Fibroblast of skin of right quadriceps (primary cell): ENCODE data around the gene SSTR3.

ENCODE experiments used
- DNase-seq: peaks from one replicate; pipeline ENCODE4 v3.0.0-alpha.2; 2013

Gene SSTR3

DNA sequence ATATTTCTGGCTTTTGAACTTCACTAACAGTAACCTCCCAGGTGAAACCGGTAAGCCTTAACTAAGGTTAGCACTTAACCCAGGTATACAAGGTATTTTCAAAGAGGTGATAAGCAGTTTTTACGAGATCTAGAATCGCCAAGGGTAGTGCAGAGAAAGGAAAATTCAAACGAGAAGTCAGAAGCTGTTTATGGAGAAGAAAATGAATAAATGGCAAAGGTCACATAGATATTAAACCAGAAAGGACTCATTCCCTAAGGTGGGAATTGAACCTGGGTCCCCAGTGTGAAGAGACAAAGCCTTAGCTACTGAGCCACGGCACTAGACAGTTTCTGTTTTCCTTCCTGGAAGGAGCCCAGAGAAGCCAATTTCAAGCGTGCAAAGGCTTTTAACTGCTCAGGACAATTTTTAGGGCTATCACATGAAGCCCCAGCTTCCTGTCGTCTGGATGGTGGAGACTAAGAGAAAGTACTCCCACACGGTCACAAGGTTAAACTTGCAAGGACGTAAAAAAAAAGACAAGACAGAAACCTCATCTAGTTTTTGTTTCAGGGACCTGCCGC lies 18.6 kb downstream of the SSTR3 start:
- DNase-seq: peak; percentile 44

DNA sequence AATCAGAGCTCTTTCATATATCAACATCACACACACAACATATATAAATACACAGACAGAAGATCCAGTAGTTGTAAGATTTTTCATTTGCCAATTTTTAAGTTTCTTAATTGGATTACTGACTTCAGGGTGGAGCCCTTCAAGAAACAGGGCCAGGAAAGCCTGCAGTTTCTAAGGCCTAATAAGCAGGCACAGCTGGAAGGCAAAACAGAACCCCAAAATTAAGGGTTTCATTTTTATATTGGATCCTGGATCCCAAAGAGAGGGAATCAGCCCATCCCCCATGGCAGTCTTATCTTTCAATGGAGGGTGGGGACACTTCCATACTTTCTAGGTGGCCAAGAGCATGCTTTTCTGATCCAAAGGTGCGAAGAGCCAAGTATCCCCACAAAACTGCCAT lies 19.5 kb downstream of the SSTR3 start:
- DNase-seq: no peak

DNA sequence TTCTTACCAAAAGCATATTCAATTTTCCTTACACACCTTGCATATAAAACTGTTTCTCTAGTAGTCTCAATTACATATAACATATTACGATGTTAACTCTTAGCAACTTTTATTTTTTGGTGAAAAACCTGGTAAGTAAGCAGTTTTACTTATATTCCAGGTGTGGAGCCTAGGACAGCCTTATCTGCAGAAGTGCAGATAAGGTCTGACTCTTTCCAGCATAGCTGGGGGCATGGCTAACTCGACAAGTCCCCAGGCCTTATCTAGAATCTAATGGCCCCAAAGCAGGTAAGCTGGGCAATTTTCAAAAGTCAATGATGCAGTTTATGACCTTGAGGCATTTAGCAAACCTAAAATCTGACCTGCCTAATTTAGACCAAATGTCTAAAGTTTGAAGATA lies 20.1 kb downstream of the SSTR3 start:
- no peak for DNase-seq

DNA sequence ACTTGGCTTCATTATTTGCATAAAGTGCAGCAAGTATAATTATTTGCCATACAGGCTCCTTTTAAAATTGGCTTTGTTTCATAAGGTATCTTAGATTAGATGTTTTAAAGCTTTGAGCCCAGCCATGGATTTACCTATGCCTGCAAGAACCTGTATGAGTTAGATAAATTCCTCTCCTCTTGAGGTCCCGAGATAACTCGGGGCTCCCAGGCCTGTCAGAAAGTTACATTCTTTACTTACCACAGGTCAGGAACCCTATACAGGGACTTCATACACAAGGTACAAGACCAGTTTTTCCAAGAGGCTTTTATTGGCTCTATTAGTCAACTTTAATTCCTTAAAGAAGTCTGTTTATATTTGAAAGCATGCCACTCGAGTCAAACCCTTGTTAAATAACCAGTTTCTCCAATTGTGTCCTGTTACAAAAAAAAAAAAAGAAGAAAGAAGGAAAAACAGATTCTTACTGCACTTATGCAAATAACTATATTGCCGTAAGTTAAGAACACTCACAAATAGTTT lies 22.0 kb downstream of the SSTR3 start:
- no peak for DNase-seq

DNA sequence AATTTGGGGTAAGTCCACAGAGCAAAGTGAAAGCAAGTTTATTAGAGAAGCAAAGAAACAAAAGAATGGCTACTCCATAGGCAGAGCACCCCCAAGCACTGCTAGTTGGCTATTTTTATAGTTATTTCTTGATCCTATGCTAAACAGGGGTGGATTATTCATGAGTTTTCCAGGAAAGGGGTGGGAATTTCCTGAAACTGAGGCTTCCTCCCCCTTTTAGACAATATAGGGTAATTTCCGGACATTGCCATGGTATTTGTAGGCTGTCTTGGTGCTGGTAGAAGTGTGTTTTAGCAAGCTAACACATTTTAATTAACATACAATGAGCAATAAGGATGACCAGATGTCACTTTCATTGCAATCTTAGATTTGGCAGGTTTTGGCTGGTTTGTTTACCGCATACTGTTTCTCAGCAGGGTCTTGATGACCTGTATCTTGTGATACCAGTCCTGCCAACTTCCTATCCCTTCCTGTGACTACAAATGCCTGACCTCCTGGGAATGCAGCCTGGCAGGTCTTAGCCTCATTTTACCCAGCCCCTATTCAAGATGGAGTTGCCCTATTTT lies 23.3 kb downstream of the SSTR3 start:
- peak; percentile 73 for DNase-seq

DNA sequence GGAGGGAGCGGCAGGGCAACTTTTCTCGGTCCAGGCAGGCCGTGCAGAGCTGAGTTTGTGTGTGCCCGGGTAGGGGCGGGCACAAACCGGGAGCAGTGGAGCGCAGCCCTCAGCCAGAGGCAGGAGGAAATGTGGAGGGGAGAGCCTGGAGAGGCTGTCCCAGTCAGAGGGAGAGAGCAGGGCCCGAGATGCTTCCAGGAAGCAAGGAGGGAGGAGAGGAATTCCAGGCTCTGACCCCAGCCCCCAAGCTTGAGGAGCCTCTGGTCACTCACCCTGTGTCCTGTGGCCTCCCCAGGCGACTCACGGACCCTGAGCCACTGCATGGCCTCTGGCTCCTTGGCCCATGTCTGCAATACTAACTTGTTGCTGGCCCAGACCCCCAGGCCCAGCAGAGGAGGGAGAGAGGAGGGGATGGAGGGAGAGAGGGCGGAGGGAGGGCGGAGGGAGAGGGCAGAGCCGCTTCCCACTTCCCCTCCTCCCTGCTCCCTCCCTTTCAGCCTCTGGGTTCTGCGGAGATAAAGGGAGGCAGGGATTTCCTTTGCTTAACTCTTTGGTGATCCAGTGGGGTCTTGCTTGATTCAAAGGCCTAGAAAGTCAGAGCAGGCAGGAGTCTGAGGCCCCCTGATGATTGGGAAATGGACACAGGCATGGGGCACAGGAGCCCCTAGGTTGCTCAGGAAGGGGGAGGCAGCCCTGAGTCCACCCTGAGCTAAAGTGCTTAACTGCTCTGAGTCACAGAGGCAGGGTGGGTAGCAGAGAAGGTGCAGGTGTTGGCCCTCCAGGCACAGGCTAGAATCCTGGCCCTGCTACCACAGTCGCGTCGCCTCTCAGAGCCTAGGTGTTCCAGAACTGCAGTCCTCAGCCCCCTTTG lies 24.2 kb downstream of the SSTR3 start, which contains the start of gene C1QTNF6:
TSS of gene C1QTNF6 (minus strand) at position 357 of the 871 bp plus-strand sequence. CDS start at position 323, 34 bp downstream.
- DNase-seq: peak; percentile 72

DNA sequence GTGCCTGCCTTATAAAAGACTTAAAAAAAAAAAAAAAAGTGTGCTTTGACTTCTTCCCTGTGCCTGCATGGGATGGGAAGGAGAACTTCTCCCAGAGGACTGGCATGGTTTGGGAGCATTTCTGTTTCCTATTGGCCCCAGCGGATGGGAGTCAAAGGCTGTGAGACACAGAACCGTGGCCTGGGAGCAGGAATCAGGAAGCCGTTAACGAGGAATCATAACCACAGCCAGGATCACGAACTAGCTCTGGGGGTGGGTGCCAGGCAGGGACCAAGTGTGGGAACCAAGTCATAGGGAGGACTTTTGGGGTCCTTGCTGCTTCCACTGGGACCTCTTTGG lies 24.8 kb downstream of the SSTR3 start:
- peak; percentile 63 for DNase-seq

DNA sequence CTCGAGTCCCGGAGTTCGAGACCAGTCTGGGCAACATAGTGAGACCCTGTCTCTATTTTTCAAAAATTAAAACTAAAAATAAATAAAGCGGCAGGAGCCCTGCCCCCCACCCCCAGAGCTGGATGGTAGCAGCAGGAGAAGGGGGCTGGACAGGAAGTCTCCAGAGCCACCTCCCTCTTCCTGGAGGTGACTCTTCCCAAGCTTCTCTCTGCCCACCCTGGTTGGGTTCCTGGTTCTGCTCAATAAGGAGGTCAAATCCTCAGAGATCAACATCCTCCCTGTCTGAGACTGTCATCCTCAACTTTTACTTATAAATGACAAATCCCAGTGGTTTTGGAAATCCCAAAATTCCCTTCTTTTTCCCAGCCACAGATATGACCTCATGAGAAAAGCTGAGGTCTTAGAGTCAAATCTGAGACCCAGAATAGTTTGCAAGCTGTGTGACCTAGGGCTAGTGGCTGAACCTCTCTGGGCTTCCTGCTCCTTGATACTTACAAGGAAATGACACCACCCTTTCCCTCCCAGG lies 25.2 kb downstream of the SSTR3 start:
- peak; percentile 39 for DNase-seq

DNA sequence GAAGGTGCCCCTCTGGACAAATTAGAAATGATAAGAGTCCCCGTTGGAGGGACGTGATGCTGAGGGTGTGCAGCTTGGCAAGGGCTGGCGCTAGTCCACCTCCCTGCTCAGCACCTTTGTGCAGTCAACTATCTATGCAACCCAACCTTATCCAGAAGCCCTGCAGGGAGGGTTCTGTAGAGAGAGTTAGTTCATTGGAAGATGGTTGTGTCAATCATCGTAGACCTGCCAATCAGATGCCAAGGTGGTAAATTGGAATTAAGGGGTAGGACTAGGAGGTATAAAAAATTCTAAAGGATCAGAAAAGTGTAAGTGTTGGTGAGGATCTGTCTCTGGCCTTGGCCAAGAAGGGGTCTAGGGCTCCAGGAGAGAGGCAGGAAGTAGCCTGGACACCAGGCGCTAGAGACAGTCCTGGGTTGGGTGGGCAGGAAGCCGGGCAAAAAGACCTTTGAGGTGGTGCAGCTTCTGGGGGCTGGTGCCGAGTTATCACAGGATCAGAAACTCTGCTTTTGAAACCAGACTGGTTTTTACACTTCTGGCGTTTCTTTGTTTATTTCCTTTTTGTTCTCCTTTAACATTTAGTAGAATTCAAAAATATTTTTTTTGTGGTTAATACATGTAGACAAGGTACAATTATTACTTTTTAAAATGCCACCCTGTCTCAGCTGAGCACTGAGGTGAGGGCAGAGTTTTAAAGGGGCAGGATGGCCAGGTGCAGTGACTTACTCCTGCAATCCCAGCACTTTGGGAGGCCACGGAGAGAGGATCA lies 25.9 kb downstream of the SSTR3 start:
- DNase-seq: peak; percentile 86

DNA sequence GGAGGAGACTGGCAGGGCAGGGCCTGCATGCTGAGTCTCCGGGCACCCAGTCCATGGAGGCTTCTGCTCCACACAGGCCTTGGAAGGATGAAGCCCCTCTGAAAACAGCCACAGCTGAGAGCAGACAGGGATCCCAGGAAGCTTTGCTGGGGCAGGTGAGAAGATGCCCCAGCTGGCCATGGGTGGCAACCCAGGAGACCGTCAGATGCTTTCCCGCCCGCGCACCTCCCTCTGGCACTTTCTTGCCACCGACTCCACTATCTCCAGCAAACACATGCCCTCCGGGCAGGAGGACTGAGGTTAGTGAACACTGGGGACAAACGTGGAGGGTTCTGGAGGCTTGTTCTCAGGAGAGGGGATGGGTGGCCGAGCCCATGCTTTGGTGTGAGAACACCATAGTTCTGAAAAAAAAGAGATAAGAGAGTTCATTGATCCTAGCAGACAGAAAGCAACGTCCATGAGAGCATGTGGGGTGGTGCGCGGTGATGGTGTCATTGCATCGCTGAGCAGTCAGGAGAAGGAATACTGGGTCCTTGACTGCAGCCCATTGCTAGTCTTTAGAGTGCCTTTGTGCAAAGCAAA lies 26.5 kb downstream of the SSTR3 start:
- no peak for DNase-seq

DNA sequence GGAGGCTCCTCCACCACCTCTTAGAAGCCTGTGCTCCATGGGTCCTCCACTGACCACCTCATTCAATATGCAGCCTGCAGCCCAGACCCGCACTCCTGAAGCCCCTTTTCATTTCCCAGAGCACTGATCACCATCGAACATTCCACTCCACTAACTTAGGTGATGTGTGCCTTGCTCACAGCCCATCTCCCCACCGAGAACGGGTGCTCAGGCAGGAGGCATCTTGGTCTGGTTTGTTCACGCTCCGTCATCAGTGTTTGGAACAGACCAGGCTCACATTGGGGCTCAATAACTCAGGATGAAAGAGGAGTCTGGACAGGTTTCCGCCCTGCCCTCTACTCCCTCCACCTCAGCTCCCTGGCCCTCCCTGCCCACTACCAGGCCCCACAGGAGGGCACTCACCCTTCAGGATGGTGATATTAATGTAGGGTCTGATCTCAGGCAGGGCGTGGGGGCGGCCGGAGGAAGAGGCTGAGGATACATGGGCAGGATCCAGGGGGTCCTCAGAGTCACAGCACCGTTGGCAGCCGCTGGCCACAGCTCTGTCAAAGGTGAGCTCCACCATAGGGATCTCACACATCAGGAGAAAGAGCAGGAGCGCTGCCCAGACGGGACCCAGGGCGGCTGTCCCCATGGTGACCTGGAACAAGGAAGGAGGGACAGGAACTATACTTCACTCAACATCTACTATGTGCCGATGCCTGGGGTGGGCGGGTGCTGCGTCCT lies 27.3 kb downstream of the SSTR3 start:
- no peak for DNase-seq

DNA sequence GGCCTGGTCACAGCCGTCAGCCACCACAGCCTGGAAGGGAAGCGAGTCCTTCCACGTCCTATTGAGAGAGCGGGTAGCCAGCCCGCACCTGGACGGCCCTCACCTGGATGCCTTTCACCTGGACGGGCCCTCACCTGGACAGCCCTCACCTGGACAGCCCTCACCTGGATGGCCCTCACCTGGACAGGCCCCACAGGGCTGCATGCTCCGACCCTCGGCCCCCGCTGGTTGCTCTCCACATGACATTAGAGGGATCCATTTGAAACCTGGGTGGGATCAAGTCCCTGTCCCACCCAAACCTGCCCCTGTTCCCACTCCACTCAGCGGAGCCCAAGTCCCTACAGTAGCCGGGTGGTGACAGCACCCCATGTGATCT lies 27.9 kb downstream of the SSTR3 start:
- DNase-seq: no peak

DNA sequence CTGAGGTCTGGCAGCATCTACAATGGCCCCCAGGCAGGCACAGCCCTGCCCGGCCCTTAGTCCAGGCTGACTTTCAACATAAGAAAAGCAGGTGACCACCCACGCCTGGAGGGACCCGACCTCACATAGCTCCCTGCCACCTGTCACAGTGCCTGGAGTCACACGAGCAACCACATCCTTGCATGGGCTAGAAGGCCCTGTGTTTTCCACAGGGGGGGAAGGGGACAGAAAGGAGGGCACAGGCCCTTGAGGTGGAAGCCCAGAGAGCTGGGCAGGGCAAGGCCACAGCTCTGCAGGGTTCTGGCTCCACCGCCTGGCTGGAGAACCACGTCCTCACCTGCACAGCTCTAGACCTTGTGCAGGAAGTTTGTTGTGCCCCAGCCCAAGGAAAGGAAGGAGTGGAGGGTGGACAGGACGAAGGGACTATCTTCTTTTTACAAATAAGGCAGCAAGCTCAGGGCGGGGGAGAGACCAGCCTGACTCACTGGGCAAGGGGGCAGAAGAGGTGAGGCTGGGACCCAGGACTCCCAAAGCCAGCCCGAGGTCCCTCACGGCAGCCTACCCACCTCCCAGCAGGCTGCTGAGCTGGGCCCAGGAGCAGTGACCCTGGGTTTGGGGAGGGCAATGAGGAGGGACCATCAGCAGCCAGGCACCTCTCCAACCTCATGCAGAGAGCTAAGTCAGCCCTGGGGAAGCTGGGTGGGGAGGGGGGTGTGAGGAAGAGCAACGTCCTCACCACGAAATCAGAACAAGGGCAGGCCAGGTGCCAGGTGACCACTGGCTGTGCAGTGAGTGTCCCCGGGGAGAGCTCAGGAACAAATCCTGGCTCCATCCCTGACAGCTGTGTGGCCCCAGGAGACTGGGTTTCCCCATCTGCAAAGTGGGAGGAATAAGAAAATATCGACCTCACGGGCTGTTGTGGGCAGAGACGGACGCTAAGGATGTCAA lies 28.6 kb downstream of the SSTR3 start:
- no peak for DNase-seq

DNA sequence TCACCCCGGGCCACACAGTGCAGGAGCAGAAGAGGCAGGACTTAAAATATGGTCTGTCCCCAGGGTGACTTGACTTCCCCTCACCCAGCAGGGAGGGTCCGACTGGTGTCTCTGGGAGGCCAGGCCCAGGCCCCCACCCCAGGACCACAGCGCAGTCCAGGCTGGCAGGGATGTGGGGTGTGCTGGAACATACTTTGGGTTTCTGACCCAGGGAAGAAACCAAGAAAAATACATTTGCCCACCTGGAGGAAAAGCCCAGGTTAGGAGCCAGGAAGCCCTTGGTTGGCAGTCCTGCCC lies 29.4 kb downstream of the SSTR3 start:
- no peak for DNase-seq

DNA sequence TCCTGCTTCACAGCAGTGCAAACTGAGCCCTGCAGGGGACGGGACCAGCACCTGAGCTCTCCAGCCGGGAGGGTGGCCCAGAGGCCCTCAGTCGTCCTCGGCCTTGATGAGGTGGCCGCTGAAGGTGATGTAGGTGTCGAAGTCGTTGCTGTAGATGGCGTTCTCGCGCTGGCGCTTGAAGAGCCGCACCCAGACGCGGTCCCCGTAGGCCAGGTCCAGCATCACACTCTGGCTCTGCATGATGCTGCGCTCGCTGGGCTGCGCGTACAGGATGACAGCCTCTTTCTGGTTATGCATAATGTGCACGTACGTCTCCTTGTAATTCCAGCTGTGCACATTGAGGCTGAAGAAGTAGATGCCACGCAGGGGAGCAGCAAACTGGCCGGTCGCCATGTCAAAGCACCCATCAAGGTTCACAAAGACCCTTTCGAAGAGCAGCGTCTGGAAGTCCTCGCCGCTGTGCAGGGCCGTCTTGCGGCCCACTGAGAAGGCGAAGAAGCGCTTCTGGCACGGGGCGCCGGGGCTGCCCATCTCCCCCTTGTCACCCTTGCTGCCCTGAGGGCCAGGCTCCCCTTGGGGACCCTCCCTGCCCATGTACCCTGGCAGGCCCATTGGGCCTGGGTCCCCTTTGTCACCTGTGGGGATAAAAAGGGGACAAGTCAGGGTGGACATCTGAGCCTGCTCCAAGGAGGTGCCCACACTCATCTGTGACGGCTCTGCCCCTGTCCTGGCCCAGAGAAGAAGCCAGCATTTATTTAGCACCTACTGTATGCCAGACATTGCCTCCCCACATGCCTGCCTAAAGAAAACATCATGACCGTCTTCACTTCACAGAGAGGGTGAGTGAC lies 30.0 kb downstream of the SSTR3 start:
- DNase-seq: no peak

DNA sequence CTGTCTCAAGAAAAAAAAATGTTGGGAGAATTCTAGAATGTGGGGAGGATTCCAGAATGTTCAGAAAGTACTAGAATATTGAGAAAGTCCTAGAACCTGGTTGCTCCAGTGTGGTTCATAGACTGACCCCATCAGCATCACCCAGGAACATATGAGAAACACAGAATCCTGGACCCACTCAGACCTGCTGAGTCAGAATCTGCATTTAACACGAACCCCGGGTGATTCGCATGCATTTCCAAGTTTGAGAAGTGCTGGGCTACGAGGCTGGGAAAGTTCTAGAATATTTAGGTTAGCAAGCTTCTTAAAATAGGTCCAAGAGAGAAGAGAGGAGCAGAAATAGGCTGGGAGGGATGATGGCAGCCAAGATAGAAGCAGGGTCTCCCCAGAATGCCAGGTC lies 30.6 kb downstream of the SSTR3 start:
- no peak for DNase-seq

DNA sequence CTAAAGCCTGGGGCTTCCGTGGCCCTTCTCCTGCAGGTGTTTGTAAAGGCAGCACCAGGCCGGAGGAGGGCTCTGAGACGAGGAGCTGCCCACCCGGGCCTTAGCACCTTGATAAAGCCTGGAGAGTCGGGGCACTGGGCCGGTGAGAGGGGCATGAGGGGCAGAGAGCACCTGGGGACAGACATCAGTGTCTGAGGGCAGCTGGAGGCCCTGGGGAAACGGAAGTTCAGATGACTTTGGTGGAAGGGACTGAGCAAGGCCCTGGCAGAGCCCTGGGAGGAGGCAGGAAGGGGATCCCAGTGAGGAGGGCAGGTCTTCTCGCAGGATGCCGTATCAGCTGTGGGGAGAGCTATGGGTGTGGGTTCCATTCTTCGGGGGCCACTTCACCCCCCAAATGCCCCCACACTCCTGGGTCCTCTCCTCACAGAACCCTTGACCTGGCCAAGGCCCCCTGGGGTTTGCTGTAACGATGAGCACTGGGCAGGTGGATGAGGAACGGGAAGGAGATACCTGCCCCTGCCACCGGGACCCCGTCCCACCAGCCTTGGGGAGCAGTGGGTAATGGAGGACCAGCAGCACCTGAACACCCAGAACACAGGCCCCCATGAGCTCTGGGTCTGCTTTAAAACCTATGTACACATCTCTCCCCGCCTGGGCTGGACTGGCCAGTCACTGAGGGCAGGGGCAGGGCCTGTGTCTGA lies 31.6 kb downstream of the SSTR3 start:
- no peak for DNase-seq

DNA sequence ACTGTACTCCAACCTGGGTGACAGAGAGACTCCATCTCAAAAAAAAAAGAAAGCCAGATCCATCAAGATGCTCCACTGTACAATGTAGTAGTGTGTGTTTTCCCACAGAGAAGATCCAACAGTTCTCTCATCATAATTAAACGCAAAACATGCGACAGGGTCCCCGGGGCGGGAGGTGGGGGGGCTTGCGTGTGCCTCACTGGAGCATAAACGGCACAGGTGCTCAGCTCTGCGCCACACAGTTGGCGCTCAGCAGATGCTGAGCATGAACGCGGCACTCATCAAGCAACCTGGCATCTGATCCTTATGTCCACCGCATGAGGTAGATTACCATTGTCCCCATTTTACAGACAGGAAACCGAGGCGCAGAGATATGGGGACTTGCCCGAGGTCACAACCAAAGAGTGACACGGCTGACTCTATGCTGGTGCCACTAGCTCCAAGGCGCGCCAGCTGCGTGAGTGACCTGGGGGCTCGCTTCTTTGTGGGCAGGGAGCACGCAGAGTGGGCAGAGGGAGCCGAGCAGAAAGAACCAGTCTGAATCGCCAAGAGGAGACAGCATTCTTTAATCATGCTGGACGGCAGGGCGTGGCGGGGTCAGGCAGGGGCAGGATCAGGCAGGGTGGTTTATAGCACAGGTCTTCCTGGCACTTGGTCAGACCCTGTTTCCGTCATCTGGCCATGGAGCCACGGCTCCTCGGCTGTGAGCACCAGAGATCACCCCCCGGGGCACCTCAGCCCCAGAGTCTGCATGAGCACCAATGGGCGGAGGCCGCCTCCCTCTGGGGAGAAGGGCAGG lies 32.5 kb downstream of the SSTR3 start:
- no peak for DNase-seq

DNA sequence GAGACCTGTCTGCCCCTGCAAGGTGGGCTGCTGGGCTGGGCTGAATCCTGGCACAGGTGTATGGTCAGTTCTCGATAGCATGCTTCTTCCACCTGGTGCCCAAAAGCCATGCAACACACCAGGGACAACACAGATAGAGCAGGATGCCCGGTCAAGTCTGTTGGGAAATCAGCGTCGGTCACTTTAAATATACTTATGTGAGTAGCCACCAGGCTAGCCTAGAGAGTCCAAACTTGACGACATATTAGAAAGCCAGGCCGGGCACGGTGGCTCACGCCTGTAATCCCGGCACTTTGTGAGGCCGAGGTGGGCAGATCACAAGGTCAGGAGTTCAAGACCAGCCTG lies 33.2 kb downstream of the SSTR3 start:
- no peak for DNase-seq
